ENCODE results near the gene ZBTB42. TPM values are rescaled to one million over a fixed set of nuclear protein-coding genes. Genes with fewer than 3 reads are reported as not detected.
A peak's percentile ranks its signal among the peaks of the same experiment; 100 is the strongest.

Gene ZBTB42
- total and polyA plus RNA-seq, 4 donors = 1.5 to 9.4 (median 4.9) TPM

GRCh38 chr14:104792101-104792884 is 8.6 kb upstream of the ZBTB42 start:
- WGBS = 43% methylated on average over 25 of the region's 25 CpGs
- peaks cover 48 to 85% (median 76%) of the 10 kb centered on the region in 4 donors for H3K4me1 ChIP-seq (ENCODE audit: control insufficient read depth in 4 of 4, insufficient read depth in 4 of 4, low read length in 3 of 4)
- no peak for DNase-seq (ENCODE audit: low spot score)
- H3K27ac ChIP-seq (ENCODE audit: low read depth in 1 of 2, low read length in 2 of 2) = peak overlapping the region; percentile 75 to 76
- H3K36me3 ChIP-seq (ENCODE audit: control insufficient read depth in 4 of 4, insufficient read depth in 3 of 4, low read depth in 1 of 4, low read length in 3 of 4) = no peaks in the 10 kb centered on the region
- H3K27me3 ChIP-seq (ENCODE audit: control insufficient read depth in 4 of 4, insufficient read depth in 4 of 4, low read length in 3 of 4) = no peaks in the 10 kb centered on the region
- no peak for TF ChIP-seq NR2F2 (IDR thresholded peaks at IDR 0.05)
- TF ChIP-seq MAX (IDR thresholded peaks at IDR 0.05) = no peak
- TF ChIP-seq GABPA (IDR thresholded peaks at IDR 0.05 in 1 of 2, conservative IDR thresholded peaks at IDR 0.05 in 1 of 2) = peak in 1 of 2 donors; percentile 42
- peak; percentile 41 for TF ChIP-seq FOXA2 (IDR thresholded peaks at IDR 0.05)
- TF ChIP-seq HNF4G (IDR thresholded peaks at IDR 0.05) = no peak
- peak; percentile 31 to 59 for TF ChIP-seq RAD21 (IDR thresholded peaks at IDR 0.05)
- peak; percentile 93 to 96 for TF ChIP-seq RXRA (IDR thresholded peaks at IDR 0.05)
- TF ChIP-seq JUND (IDR thresholded peaks at IDR 0.05) = no peak
- no peak for TF ChIP-seq ATF3 (IDR thresholded peaks at IDR 0.05)
- TF ChIP-seq FOXA1 (IDR thresholded peaks at IDR 0.05) = peak; percentile 68
- TF ChIP-seq TAF1 (conservative IDR thresholded peaks at IDR 0.05) = no peak
- TF ChIP-seq CTCF (IDR thresholded peaks at IDR 0.05; ENCODE audit: low read depth, low read length, missing input control) = no peak
- TF ChIP-seq SP1 (IDR thresholded peaks at IDR 0.05) = peak; percentile 94
- TF ChIP-seq YY1 (IDR thresholded peaks at IDR 0.05) = peak; percentile 76
- peak; percentile 88 to 91 for TF ChIP-seq HNF4A (conservative IDR thresholded peaks at IDR 0.05)
- peak; percentile 71 for TF ChIP-seq REST (IDR thresholded peaks at IDR 0.05)
- TF ChIP-seq EGR1 (IDR thresholded peaks at IDR 0.05; ENCODE audit: low read depth in 2 of 2) = peak; percentile 32 to 67
- TF ChIP-seq ZBTB33 (IDR thresholded peaks at IDR 0.05) = no peak
- no peak overlapping the region for H3K4me3 ChIP-seq (ENCODE audit: low read depth in 1 of 3, low read length in 3 of 3)
- no peak overlapping the region for H3K9ac ChIP-seq (ENCODE audit: low read depth in 1 of 2, low read length in 2 of 2)
- H3K9me3 ChIP-seq (ENCODE audit: control insufficient read depth in 4 of 4, low read length in 3 of 4) = no peaks in the 10 kb centered on the region

All from liver (tissue), 9 donors.